A549 (cell line): ENCODE measurements around the gene SNX14.

Experiments used
- BHLHE40 ChIP-seq: IDR thresholded peaks from 2 replicates; pipeline ENCODE4 v1.6.1; 2012; ENCODE audit warnings: low read depth, low read length, inconsistent platforms
- HDAC2 ChIP-seq: fragments of 200-600 bp; sonication (generic); IDR thresholded peaks from 2 replicates; pipeline ENCODE4 v1.6.1; 2016
- MAZ ChIP-seq: fragments of 150-350 bp; IDR thresholded peaks from 2 replicates; pipeline ENCODE4 v1.6.1; 2014; ENCODE audit warnings: antibody characterized with exemption, low read depth, low read length, borderline replicate concordance
- TFCP2L1 ChIP-seq: fragments of 250-450 bp; sonication (Bioruptor Pico); IDR thresholded peaks from 2 replicates; pipeline ENCODE4 v1.5.0; 2021; ENCODE audit warnings: mild to moderate bottlenecking
- TF ChIP-seq, protein P1 (sequence below): fragments of >200 bp; sonication (Bioruptor Twin); formaldehyde crosslinking; IDR thresholded peaks from 3 replicates; pipeline ENCODE4 v1.5.1; 2016

DNA sequence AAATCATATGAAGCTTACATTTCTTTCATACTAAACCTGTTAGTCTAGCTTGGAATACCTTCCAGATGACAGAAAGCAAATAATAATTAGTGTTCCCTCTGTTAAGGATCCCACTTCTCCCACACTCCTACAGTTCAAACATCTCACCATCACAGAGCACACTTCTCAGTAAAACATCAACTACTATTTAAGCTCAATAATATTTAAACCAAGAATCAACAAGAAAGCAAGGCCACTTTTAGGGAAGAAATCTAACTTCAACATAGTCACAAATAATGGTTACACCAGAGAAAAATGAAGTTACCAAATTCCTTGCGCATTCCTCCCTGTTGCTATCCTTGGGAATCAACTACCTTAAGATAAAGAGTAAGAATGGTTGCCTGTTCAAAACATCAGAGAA, 1.6 kb downstream of the SNX14 start:
- TF ChIP-seq, protein P1, sequence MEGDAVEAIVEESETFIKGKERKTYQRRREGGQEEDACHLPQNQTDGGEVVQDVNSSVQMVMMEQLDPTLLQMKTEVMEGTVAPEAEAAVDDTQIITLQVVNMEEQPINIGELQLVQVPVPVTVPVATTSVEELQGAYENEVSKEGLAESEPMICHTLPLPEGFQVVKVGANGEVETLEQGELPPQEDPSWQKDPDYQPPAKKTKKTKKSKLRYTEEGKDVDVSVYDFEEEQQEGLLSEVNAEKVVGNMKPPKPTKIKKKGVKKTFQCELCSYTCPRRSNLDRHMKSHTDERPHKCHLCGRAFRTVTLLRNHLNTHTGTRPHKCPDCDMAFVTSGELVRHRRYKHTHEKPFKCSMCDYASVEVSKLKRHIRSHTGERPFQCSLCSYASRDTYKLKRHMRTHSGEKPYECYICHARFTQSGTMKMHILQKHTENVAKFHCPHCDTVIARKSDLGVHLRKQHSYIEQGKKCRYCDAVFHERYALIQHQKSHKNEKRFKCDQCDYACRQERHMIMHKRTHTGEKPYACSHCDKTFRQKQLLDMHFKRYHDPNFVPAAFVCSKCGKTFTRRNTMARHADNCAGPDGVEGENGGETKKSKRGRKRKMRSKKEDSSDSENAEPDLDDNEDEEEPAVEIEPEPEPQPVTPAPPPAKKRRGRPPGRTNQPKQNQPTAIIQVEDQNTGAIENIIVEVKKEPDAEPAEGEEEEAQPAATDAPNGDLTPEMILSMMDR = no peak
- TF ChIP-seq BHLHE40 (no peak), MAZ (no peak), TFCP2L1 (no peak), HDAC2 (no peak)
